ENCODE results near the gene PRR5L. TPM values are rescaled to one million over a fixed set of nuclear protein-coding genes. Genes with fewer than 3 reads are reported as not detected.
A peak's percentile ranks its signal among the peaks of the same experiment; 100 is the strongest.

Gene PRR5L
- total RNA-seq, 1 donor from 2014 or later: 5.7 TPM

GRCh38 chr11:36278531-36279282 lies 17.4 kb upstream of the PRR5L start:
- DNase-seq (ENCODE audit: low spot score in 2 of 2) (no peak), FAIRE-seq (no peak)

GRCh38 chr11:36280531-36280930 lies 15.6 kb upstream of the PRR5L start:
- FAIRE-seq (no peak), DNase-seq (ENCODE audit: low spot score in 2 of 2) (no peak)

- FAIRE-seq: no peak
Measured at GRCh38 chr11:36281850-36282249, 14.2 kb upstream of the PRR5L start.

GRCh38 chr11:36282926-36283325 lies 13.2 kb upstream of the PRR5L start:
- DNase-seq (ENCODE audit: low spot score in 2 of 2) (no peak), FAIRE-seq (no peak)

More at GRCh38 chr11:36281850-36282249, 14.2 kb upstream of the PRR5L start:
- DNase-seq (ENCODE audit: low spot score in 2 of 2): no peak

GRCh38 chr11:36288442-36289225 lies 7.5 kb upstream of the PRR5L start:
- no peak for DNase-seq (ENCODE audit: low spot score in 2 of 2)
- FAIRE-seq: no peak

- DNase-seq (ENCODE audit: low spot score in 2 of 2) (peak; percentile 68 to 85), FAIRE-seq (no peak)
Measured at GRCh38 chr11:36289226-36289852, 6.7 kb upstream of the PRR5L start, which contains the start of gene COMMD9. Gene COMMD9 (minus strand): TSS chr11:36289424. CDS start chr11:36289412, 12 bp downstream.

- FAIRE-seq: no peak
- DNase-seq (ENCODE audit: low spot score in 2 of 2): peak in 1 of 2 donors; percentile 33
Measured at GRCh38 chr11:36292311-36292722, 3.8 kb upstream of the PRR5L start.

- DNase-seq (ENCODE audit: low spot score in 2 of 2): no peak
Measured at GRCh38 chr11:36296884-36297543, 926 bp downstream of the PRR5L start.

GRCh38 chr11:36300650-36301049 lies 4.6 kb downstream of the PRR5L start:
- FAIRE-seq: no peak
- no peak for DNase-seq (ENCODE audit: low spot score in 2 of 2)

More at GRCh38 chr11:36296884-36297543, 926 bp downstream of the PRR5L start:
- no peak for FAIRE-seq

GRCh38 chr11:36304351-36304750 lies 8.3 kb downstream of the PRR5L start:
- DNase-seq (ENCODE audit: low spot score in 2 of 2) (no peak), FAIRE-seq (no peak)

GRCh38 chr11:36305047-36305446 lies 9.0 kb downstream of the PRR5L start:
- FAIRE-seq (no peak), DNase-seq (ENCODE audit: low spot score in 2 of 2) (no peak)

GRCh38 chr11:36306888-36307287 lies 10.8 kb downstream of the PRR5L start:
- FAIRE-seq (no peak), DNase-seq (ENCODE audit: low spot score in 2 of 2) (no peak)

- FAIRE-seq (no peak), DNase-seq (ENCODE audit: low spot score in 2 of 2) (no peak)
Measured at GRCh38 chr11:36308577-36308976, 12.5 kb downstream of the PRR5L start.

GRCh38 chr11:36309779-36310178 lies 13.7 kb downstream of the PRR5L start:
- FAIRE-seq: no peak
- DNase-seq (ENCODE audit: low spot score in 2 of 2): no peak

GRCh38 chr11:36311926-36312595 lies 16.0 kb downstream of the PRR5L start:
- DNase-seq (ENCODE audit: low spot score in 2 of 2): no peak
- no peak for FAIRE-seq

- FAIRE-seq (no peak), DNase-seq (ENCODE audit: low spot score in 2 of 2) (no peak)
Measured at GRCh38 chr11:36312611-36313472, 16.8 kb downstream of the PRR5L start.

- DNase-seq (ENCODE audit: low spot score in 2 of 2): no peak
- FAIRE-seq: no peak
Measured at GRCh38 chr11:36313750-36314433, 17.8 kb downstream of the PRR5L start.

- FAIRE-seq: no peak
Measured at GRCh38 chr11:36314434-36314767, 18.3 kb downstream of the PRR5L start.

GRCh38 chr11:36316049-36316448 lies 20.0 kb downstream of the PRR5L start:
- DNase-seq (ENCODE audit: low spot score in 2 of 2) (no peak), FAIRE-seq (no peak)

More at GRCh38 chr11:36314434-36314767, 18.3 kb downstream of the PRR5L start:
- DNase-seq (ENCODE audit: low spot score in 2 of 2): no peak

Data from frontal cortex (tissue), 4 donors.